OCI-LY3 (cell line): Measurements from ENCODE around the gene PTPRJ.

ENCODE experiments used
- H2AFZ ChIP-seq: fragments of 200-600, 300-600 bp; shearing (Covaris generic); 2 replicates; pipeline ENCODE4 v1.6.0; 2014; ENCODE audit warnings: antibody characterized with exemption, low read depth, low read length
- H3K27ac ChIP-seq: fragments of 200-600, 300-600 bp; sonication (generic); 2 replicates; pipeline ENCODE4 v1.5.1; 2014; ENCODE audit warnings: mild to moderate bottlenecking, low read length, moderate library complexity, mixed read lengths
- H3K27me3 ChIP-seq: fragments of 200-600, 300-600 bp; sonication (generic); 2 replicates; pipeline ENCODE4 v1.6.1; 2014; ENCODE audit warnings: low read depth, low read length, mixed read lengths
- H3K36me3 ChIP-seq: fragments of 200-600, 300-600 bp; sonication (generic); replicated peaks from 2 replicates; pipeline ENCODE3; 2014; ENCODE audit warnings: low read depth, low read length, mixed read lengths
- H3K4me1 ChIP-seq: fragments of 300-600, 200-600 bp; sonication (generic); 2 replicates; pipeline ENCODE4 v1.6.1; 2014; ENCODE audit warnings: low read length, mixed read lengths
- H3K4me2 ChIP-seq: fragments of 200-600, 300-600 bp; sonication (generic); 2 replicates; pipeline ENCODE4 v1.6.1; 2014; ENCODE audit warnings: low read length, mixed read lengths
- H3K4me3 ChIP-seq: fragments of 300-600, 200-600 bp; sonication (generic); 2 replicates; pipeline ENCODE4 v1.5.1; 2014; ENCODE audit warnings: antibody characterized with exemption, mild to moderate bottlenecking, low read length, moderate library complexity
- H3K79me2 ChIP-seq: fragments of 300-600, 200-600 bp; shearing (Covaris generic); 2 replicates; pipeline ENCODE4 v1.6.1; 2014; ENCODE audit warnings: mild to moderate bottlenecking, low read length, mixed read lengths
- H3K9ac ChIP-seq: fragments of 300-600, 200-600 bp; shearing (Covaris generic); 2 replicates; pipeline ENCODE4 v1.6.0; 2014; ENCODE audit warnings: mild to moderate bottlenecking, low read length, moderate library complexity
- H3K9me3 ChIP-seq: fragments of 200-600, 300-600 bp; shearing (Covaris generic); 2 replicates; pipeline ENCODE4 v1.6.1; 2014; ENCODE audit warnings: low read length, mixed read lengths; ENCODE audit not compliant: insufficient read depth
- H4K20me1 ChIP-seq: fragments of 200-600, 300-600 bp; sonication (generic); 2 replicates; pipeline ENCODE4 v1.6.1; 2016; ENCODE audit warnings: low read length, mixed read lengths; ENCODE audit not compliant: insufficient read depth
- EZH2phosphoT487 ChIP-seq: fragments of 200-600 bp; shearing (Covaris generic); IDR thresholded peaks from 2 replicates; pipeline ENCODE4 v1.6.1; 2018; ENCODE audit warnings: antibody characterized with exemption, mixed run types, low read depth
- TF ChIP-seq, protein P1 (sequence below): fragments of 200-600, 300-600 bp; sonication (generic); IDR thresholded peaks from 2 replicates; pipeline ENCODE4 v1.5.1; 2014; ENCODE audit warnings: antibody characterized with exemption, low read length, low read depth

Gene PTPRJ

DNA sequence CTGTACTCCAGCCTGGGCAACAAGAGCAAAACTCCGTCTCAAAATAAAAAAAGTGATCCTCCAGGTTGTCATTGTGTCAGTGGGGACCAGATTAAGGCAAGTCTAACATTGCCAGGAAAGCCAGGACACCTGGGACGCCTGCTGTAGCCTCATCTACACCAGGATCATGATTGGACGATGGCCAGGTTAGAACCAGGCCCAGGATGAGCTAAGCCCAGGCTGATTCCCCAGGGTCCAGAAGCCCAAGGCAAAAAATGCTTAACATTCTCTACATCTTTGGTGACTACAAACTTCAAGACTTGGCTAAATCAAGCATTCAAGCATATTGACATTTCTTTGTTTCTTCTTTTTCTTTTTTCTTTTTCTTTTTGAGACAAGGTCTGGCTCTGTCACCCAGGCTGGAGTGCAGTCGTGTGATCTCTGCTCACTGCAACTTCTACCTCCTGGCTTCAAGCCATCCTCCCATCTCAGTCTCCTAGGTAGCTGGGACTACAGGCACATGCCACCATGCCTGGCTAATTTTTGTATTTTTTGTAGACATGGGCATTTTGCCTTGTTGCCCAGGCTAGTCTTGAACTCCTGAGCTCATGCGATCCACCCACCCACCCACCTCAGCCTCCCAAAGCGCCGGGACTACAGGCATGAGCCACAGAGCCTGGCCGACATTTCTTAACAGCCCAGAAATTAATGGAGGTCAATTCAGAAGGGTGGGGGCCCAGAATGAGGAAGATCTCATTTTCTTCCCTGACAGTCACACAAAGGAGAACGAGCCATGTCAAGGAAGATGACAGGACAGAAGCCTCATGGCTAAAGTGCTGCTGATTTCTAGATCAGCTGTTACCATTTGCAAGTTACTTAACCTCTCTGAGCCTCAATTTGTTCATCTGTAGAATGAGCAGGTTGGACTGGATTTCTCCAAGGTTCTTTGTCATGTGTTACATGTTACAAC is 12.5 kb upstream of the PTPRJ start:
- no peaks in the 10 kb centered on the region for H3K79me2 ChIP-seq
- H3K4me2 ChIP-seq = no peak overlapping the region
- H2AFZ ChIP-seq = no peak overlapping the region
- no peaks in the 10 kb centered on the region for H4K20me1 ChIP-seq
- TF ChIP-seq EZH2phosphoT487 = no peak
- TF ChIP-seq, protein P1, sequence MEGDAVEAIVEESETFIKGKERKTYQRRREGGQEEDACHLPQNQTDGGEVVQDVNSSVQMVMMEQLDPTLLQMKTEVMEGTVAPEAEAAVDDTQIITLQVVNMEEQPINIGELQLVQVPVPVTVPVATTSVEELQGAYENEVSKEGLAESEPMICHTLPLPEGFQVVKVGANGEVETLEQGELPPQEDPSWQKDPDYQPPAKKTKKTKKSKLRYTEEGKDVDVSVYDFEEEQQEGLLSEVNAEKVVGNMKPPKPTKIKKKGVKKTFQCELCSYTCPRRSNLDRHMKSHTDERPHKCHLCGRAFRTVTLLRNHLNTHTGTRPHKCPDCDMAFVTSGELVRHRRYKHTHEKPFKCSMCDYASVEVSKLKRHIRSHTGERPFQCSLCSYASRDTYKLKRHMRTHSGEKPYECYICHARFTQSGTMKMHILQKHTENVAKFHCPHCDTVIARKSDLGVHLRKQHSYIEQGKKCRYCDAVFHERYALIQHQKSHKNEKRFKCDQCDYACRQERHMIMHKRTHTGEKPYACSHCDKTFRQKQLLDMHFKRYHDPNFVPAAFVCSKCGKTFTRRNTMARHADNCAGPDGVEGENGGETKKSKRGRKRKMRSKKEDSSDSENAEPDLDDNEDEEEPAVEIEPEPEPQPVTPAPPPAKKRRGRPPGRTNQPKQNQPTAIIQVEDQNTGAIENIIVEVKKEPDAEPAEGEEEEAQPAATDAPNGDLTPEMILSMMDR = no peak
- H3K4me1 ChIP-seq = peaks cover 11% of the 10 kb centered on the region
- H3K9me3 ChIP-seq = no peaks in the 10 kb centered on the region
- no peak overlapping the region for H3K9ac ChIP-seq
- H3K27me3 ChIP-seq = no peaks in the 10 kb centered on the region
- no peak overlapping the region for H3K4me3 ChIP-seq
- H3K27ac ChIP-seq = no peak overlapping the region
- H3K36me3 ChIP-seq = no peaks in the 10 kb centered on the region

DNA sequence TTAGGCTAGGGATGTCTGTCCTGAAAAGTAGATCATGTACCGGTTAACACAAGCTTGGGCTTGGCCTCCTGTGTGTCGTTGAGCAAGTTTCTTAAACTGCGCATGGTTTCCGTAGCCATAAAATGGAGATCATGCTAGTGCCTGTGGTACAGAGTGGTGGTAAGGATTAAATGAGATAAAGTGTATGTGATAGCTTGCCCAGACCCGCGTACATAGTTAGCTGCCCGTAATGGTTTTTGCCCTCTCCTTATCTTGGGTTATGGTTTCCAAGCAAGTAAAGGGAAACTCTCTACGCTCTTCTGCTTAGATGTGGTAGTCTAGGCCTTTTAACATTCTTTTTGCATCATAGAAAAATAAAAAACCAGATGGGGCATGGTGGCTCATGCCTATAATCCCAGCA is 11.0 kb upstream of the PTPRJ start:
- Histone ChIP-seq H3K36me3 (no peaks in the 10 kb centered on the region), H3K27me3 (no peaks in the 10 kb centered on the region), H3K4me3 (no peak overlapping the region), H4K20me1 (no peaks in the 10 kb centered on the region), H2AFZ (no peak overlapping the region), H3K9me3 (no peaks in the 10 kb centered on the region), H3K4me2 (no peak overlapping the region), H3K4me1 (peaks cover 8% of the 10 kb centered on the region), H3K27ac (no peak overlapping the region), H3K79me2 (no peaks in the 10 kb centered on the region), H3K9ac (no peak overlapping the region)
- TF ChIP-seq, protein P1 = no peak

DNA sequence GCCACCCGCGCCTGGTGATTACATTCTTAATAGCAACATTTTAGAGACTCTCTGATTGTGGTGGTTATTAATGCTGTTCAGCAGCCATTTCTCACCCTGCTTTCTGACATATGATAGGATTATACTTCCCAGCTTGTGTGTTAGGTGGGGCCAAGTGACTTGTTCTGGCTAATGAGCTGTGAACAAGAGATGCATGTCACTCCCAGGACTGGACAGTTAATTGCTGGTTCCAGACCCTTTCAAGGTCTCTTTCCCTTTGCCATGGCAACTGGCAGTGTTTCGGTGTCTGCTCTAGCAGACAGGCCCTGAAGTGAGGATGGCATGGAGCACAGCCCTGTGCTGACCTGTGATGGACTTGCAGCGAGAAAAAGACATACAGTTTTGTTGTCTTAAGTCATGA is 8.9 kb upstream of the PTPRJ start:
- Histone ChIP-seq H3K79me2 (no peaks in the 10 kb centered on the region), H3K9ac (no peak overlapping the region), H3K27ac (no peak overlapping the region), H3K27me3 (no peaks in the 10 kb centered on the region), H3K4me2 (no peak overlapping the region), H3K4me1 (peaks cover 14% of the 10 kb centered on the region), H2AFZ (no peak overlapping the region), H3K9me3 (no peaks in the 10 kb centered on the region), H3K36me3 (no peaks in the 10 kb centered on the region), H3K4me3 (no peak overlapping the region), H4K20me1 (no peaks in the 10 kb centered on the region)
- no peak for TF ChIP-seq EZH2phosphoT487
- TF ChIP-seq, protein P1 = no peak

DNA sequence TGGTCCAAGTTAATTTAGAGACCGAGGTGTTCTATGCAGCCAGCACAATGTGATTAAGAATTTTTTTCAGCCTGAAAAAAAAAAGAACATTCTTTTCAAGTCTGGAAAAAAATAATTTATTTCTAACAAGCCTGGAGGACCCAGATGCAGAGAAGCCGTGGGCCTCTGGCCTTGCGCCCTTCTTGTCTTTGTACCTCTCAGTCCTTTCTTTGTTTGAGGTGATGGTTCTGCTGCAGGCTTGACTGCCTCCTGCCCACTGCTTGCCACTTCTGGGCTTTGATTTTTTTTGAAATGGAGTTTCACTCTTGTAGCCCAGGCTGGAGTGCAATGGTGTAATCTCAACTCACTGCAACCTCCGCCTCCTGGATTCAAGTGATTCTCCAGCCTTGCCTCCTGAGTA is 7.2 kb upstream of the PTPRJ start:
- H3K79me2 ChIP-seq = no peaks in the 10 kb centered on the region
- no peaks in the 10 kb centered on the region; the same call in 1 of the 2 replicates for H3K27me3 ChIP-seq
- H3K27ac ChIP-seq = no peak overlapping the region
- no peaks in the 10 kb centered on the region for H4K20me1 ChIP-seq
- no peak overlapping the region for H3K4me2 ChIP-seq
- H2AFZ ChIP-seq = no peak overlapping the region
- no peak for TF ChIP-seq EZH2phosphoT487
- no peak overlapping the region for H3K9ac ChIP-seq
- H3K9me3 ChIP-seq = no peaks in the 10 kb centered on the region
- peaks cover 14% of the 10 kb centered on the region for H3K4me1 ChIP-seq
- H3K36me3 ChIP-seq = no peaks in the 10 kb centered on the region
- no peak overlapping the region for H3K4me3 ChIP-seq
